SU-DHL-6 (cell line): Measurements from ENCODE around the gene FER1L5.
"Not testable (repeated sequence)": the region's sequence is repeated elsewhere in the genome, so short reads cannot be mapped to it uniquely, and the experiment has no call there.

Experiments used
- H2AFZ ChIP-seq: fragments of 200-600 bp; sonication (generic); 2 replicates; pipeline ENCODE4 v1.6.1; 2014; ENCODE audit warnings: low read depth, mild to moderate bottlenecking, moderate library complexity, mixed read lengths, antibody characterized with exemption, low read length; ENCODE audit not compliant: severe bottlenecking
- H3F3A ChIP-seq: fragments of 200-600 bp; shearing (Covaris generic); 2 replicates; pipeline ENCODE4 v1.6.0; 2016; ENCODE audit warnings: antibody characterized with exemption, mild to moderate bottlenecking; ENCODE audit not compliant: insufficient read depth
- H3K27ac ChIP-seq: fragments of 200-600 bp; sonication (generic); 2 replicates; pipeline ENCODE4 v1.5.1; 2016; ENCODE audit warnings: low read depth, mild to moderate bottlenecking, low read length, moderate library complexity, mixed read lengths
- H3K27me3 ChIP-seq: fragments of 200-600 bp; sonication (generic), shearing (Covaris generic); 2 replicates; pipeline ENCODE4 v1.6.0; 2014; ENCODE audit warnings: mild to moderate bottlenecking, low read length
- H3K36me3 ChIP-seq: fragments of 200-600 bp; sonication (generic); 2 replicates; pipeline ENCODE4 v1.6.1; 2014; ENCODE audit warnings: mild to moderate bottlenecking, low read length, mixed read lengths
- H3K4me2 ChIP-seq: fragments of 300-600, 200-600 bp; shearing (Covaris generic), sonication (generic); 2 replicates; pipeline ENCODE4 v1.6.0; 2014; ENCODE audit warnings: low read length, low read depth, mild to moderate bottlenecking; ENCODE audit not compliant: poor library complexity, severe bottlenecking
- H3K4me3 ChIP-seq: fragments of 200-600 bp; sonication (generic); 2 replicates; pipeline ENCODE4 v1.5.1; 2014; ENCODE audit warnings: antibody characterized with exemption, low read length, mild to moderate bottlenecking, mixed read lengths; ENCODE audit not compliant: insufficient read depth, poor library complexity, severe bottlenecking
- H3K79me2 ChIP-seq: fragments of 200-600 bp; sonication (generic); 2 replicates; pipeline ENCODE4 v1.6.1; 2014; ENCODE audit warnings: mild to moderate bottlenecking, low read length, moderate library complexity; ENCODE audit not compliant: insufficient read depth
- H3K9ac ChIP-seq: fragments of 200-600 bp; sonication (generic); 2 replicates; pipeline ENCODE4 v1.7.0; 2014; ENCODE audit warnings: mild to moderate bottlenecking, low read length
- H3K9me2 ChIP-seq: fragments of 200-600 bp; sonication (generic); replicated peaks from 2 replicates; pipeline ENCODE4 v1.6.1; 2014; ENCODE audit warnings: low read length; ENCODE audit not compliant: insufficient read depth
- H3K9me3 ChIP-seq: fragments of 200-600 bp; sonication (generic); 2 replicates; pipeline ENCODE4 v1.6.1; 2014; ENCODE audit warnings: low read length, mixed read lengths; ENCODE audit not compliant: insufficient read depth
- H4K20me1 ChIP-seq: fragments of 200-600 bp; sonication (generic); 2 replicates; pipeline ENCODE4 v1.6.1; 2014; ENCODE audit warnings: low read depth, mild to moderate bottlenecking, antibody characterized with exemption, low read length, moderate library complexity, mixed read lengths
- EZH2phosphoT487 ChIP-seq: fragments of 200-600 bp; sonication (generic), shearing (Covaris generic); conservative IDR thresholded peaks from 2 replicates; pipeline ENCODE4 v1.6.1; 2018; ENCODE audit warnings: mild to moderate bottlenecking, antibody characterized with exemption, low read length, moderate library complexity, mixed read lengths
- TF ChIP-seq, protein P1 (sequence below): fragments of 200-600 bp; sonication (generic); IDR thresholded peaks from one replicate; pipeline ENCODE4 v1.5.1; 2017; ENCODE audit warnings: antibody characterized with exemption, mild to moderate bottlenecking, low read length, moderate library complexity; ENCODE audit not compliant: insufficient read depth, poor library complexity, severe bottlenecking

The FER1L5 gene

DNA sequence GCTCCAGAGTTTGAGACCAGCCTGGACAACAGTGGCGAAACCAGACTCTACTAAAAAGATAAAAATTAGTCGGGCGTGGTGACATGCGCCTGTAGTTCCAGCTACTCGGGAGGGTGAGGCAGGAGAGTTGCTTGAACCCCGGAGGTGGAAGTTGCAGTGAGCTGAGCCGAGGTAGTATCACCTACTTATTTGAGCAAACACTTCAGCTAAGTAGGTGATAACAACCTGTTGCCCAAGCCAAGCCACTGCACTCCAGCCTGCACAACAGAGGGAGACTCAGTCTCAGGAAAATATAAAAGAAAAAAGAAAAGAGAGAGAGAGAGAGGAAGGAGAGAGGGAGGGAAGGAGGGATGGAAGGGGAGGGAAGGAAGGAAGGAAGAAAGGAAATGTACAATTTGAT is 21.3 kb downstream of the FER1L5 start:
- Histone ChIP-seq H3F3A (no peaks in the 10 kb centered on the region), H3K4me2 (no peak overlapping the region), H3K36me3 (no peaks in the 10 kb centered on the region), H3K9me2 (no peaks in the 10 kb centered on the region), H3K9ac (no peak overlapping the region), H2AFZ (no peak overlapping the region), H3K4me3 (no peak overlapping the region), H3K79me2 (no peaks in the 10 kb centered on the region), H3K27me3 (no peaks in the 10 kb centered on the region), H3K9me3 (no peaks in the 10 kb centered on the region), H3K27ac (no peak overlapping the region), H4K20me1 (no peaks in the 10 kb centered on the region)
- no peak for TF ChIP-seq EZH2phosphoT487
- TF ChIP-seq, protein P1, sequence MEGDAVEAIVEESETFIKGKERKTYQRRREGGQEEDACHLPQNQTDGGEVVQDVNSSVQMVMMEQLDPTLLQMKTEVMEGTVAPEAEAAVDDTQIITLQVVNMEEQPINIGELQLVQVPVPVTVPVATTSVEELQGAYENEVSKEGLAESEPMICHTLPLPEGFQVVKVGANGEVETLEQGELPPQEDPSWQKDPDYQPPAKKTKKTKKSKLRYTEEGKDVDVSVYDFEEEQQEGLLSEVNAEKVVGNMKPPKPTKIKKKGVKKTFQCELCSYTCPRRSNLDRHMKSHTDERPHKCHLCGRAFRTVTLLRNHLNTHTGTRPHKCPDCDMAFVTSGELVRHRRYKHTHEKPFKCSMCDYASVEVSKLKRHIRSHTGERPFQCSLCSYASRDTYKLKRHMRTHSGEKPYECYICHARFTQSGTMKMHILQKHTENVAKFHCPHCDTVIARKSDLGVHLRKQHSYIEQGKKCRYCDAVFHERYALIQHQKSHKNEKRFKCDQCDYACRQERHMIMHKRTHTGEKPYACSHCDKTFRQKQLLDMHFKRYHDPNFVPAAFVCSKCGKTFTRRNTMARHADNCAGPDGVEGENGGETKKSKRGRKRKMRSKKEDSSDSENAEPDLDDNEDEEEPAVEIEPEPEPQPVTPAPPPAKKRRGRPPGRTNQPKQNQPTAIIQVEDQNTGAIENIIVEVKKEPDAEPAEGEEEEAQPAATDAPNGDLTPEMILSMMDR: no peak

DNA sequence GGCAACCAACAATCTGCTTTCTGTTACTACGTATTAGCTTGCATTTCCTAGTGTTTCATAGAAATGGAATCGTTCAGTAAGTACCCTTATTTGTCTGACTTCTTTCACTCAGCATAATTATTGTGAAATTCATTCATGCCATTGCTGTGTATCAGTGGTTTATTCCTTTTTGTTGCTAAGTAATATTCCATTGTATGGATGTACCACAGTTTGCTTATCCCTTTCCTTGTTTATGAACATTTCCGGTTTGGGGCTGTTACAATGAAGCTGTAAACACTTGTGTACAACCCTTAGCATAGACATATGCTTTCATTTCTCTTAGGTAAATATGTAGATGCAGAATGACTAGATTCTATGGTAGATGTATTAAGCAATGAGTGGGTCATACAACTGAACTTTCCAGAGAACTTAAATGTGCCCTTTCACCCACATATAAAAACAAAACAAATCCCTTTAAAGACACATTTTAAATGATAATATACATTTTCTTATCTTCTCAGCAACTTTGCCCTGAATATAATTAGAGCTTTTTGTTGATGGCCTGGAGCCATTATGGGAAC is 21.9 kb downstream of the FER1L5 start:
- TF ChIP-seq, protein P1: no peak
- TF ChIP-seq EZH2phosphoT487: no peak
- Histone ChIP-seq H3K4me2 (no peak overlapping the region), H3K27me3 (no peaks in the 10 kb centered on the region), H4K20me1 (no peaks in the 10 kb centered on the region), H2AFZ (no peak overlapping the region), H3K27ac (no peak overlapping the region), H3K9me3 (no peaks in the 10 kb centered on the region), H3K9me2 (no peaks in the 10 kb centered on the region), H3K36me3 (no peaks in the 10 kb centered on the region), H3K4me3 (no peak overlapping the region), H3K79me2 (no peaks in the 10 kb centered on the region), H3F3A (no peaks in the 10 kb centered on the region), H3K9ac (no peak overlapping the region)

DNA sequence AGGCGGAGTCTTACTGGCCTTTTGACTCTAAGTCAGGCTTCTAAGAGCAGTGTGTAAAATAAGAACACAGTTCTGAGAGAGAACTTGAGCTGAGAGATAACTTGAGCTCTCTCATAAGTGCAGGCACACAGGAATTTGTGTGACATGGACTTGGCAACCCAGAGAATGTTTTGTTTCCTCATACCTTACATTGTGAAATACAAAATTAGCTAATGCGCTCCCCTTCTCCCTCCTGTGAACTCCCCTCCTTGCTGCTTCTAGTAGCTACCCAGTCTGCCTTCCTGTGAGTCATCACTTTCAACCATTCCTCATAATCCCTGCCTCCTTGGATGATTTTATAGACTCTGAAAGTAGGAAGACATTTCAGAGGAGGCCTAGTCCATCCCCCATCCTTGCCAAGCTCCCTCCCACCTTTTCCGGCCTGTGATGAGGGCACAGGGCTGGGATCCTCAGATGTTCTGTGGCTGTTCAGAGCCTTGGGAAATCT is 22.6 kb downstream of the FER1L5 start:
- H3K9me2 ChIP-seq: no peaks in the 10 kb centered on the region
- H3K4me3 ChIP-seq: no peak overlapping the region
- H3K9ac ChIP-seq: no peak overlapping the region
- H3K79me2 ChIP-seq: no peaks in the 10 kb centered on the region
- H3F3A ChIP-seq: no peaks in the 10 kb centered on the region
- H3K27ac ChIP-seq: no peak overlapping the region
- no peak overlapping the region for H2AFZ ChIP-seq
- H4K20me1 ChIP-seq: no peaks in the 10 kb centered on the region
- TF ChIP-seq, protein P1: no peak
- TF ChIP-seq EZH2phosphoT487: no peak
- no peak overlapping the region for H3K4me2 ChIP-seq
- H3K9me3 ChIP-seq: no peaks in the 10 kb centered on the region
- H3K36me3 ChIP-seq: no peaks in the 10 kb centered on the region
- H3K27me3 ChIP-seq: no peaks in the 10 kb centered on the region

DNA sequence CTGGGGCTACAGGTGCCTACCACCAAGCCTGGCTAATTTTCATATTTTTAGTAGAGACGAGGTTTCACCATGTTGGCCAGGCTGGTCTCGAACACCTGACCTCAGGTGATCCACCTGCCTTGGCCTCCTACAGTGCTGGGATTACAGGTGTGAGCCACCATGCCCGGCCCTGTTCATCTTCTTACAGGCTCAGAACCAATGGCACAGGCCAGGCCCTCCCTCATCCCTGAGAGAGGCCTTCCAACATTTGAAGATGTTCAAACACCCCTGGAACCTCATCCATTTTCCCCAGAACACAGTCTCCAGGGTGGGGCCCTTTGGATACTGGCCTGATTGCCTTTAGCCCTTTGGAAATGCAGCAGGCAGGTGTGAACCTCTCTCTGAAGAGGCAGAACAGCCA is 23.2 kb downstream of the FER1L5 start:
- H4K20me1 ChIP-seq, H3K9me3 ChIP-seq, H3F3A ChIP-seq, H2AFZ ChIP-seq, H3K79me2 ChIP-seq, H3K9ac ChIP-seq, H3K27me3 ChIP-seq, H3K36me3 ChIP-seq, H3K27ac ChIP-seq, H3K4me2 ChIP-seq, H3K9me2 ChIP-seq, H3K4me3 ChIP-seq: not testable (repeated sequence)
